Measurements from ENCODE around the gene CTNNA3.

- no peak for TF ChIP-seq EZH2phosphoT487 (conservative IDR thresholded peaks at IDR 0.05; ENCODE audit: low read length)
- no peak for TF ChIP-seq CTCF (IDR thresholded peaks at IDR 0.05; ENCODE audit: insufficient read depth, low read length, poor library complexity, severe bottlenecking)
Measured at GRCh38 chr10:66877361-66877760, 818.6 kb downstream of the CTNNA3 start.
